ENCODE results near the gene CST7.

DNA sequence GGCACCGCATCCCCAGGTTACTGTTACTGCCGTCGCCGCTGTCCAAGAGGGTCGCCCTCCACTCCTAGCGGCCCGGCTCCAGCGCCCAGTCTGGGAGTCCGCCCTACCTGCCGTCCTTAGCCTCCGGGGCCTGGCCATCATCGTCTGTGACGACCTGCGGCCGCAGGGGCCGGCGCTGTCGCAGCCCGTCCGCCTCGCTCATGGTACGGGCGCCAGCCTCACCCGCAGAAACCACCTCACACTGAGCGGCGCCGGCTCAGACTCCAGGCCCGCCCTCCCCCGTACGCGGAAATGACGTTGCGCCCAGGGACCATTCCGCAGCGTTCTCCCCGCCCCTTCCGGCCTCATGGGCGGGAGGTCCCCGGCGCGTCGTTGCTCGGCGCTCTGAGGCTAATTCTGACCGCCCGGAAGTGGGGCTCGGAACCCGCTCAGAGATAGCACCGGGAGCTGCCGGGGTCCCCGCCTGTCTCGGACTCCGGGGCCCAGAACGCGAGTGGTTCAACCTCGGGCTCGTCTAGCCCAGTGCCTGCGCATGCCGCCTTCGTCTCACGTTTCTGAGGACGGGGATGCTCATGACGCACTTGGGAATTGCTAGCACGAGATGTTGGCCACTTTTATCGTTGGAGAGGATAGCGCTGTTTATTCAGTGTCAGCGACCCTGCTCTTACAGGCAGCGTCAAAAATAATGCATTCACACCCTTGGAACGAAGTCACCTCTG, 43.6 kb downstream of the CST7 start, which contains the start of gene APMAP:
- no peak for TF ChIP-seq KDM5A (IDR thresholded peaks at IDR 0.05)
- TF ChIP-seq JUNB (IDR thresholded peaks at IDR 0.05) = no peak
- no peak for TF ChIP-seq CTCF (IDR thresholded peaks at IDR 0.05)
- peak; percentile 65; the same call in 1 of the 2 replicates for TF ChIP-seq HEYL (CRISPR knock-in tag; IDR thresholded peaks at IDR 0.05)
